Hepatocyte (in vitro differentiated cells): Measurements from ENCODE around the gene OR10H1. TPM values are rescaled to one million over a fixed set of nuclear protein-coding genes. Genes with fewer than 3 reads are reported as not detected.
"Not testable (repeated sequence)": the region's sequence is repeated elsewhere in the genome, so short reads cannot be mapped to it uniquely, and the experiment has no call there.

Source experiments
- DNase-seq: peaks from one replicate; pipeline ENCODE4 v3.0.0-alpha.2; 2016; ENCODE audit warnings: low spot score
- H2AFZ ChIP-seq: fragments of 200-600 bp; sonication (generic); 2 replicates; pipeline ENCODE4 v1.6.0; 2016; ENCODE audit warnings: antibody characterized with exemption, mild to moderate bottlenecking
- H3K27ac ChIP-seq: fragments of 200-600 bp; sonication (generic); 2 replicates; pipeline ENCODE4 v1.5.1; 2016; ENCODE audit warnings: mild to moderate bottlenecking
- H3K27me3 ChIP-seq: fragments of 200-600 bp; sonication (generic); 2 replicates; pipeline ENCODE4 v1.6.1; 2016
- H3K36me3 ChIP-seq: fragments of 200-600 bp; sonication (generic); replicated peaks from 2 replicates; pipeline ENCODE4 v1.5.1; 2016; ENCODE audit warnings: low read depth; ENCODE audit not compliant: insufficient read depth
- H3K4me1 ChIP-seq: fragments of 200-600 bp; sonication (generic); 2 replicates; pipeline ENCODE4 v1.5.1; 2016; ENCODE audit warnings: mild to moderate bottlenecking, moderate library complexity; ENCODE audit not compliant: insufficient read depth
- H3K4me2 ChIP-seq: fragments of 200-600 bp; sonication (generic); 2 replicates; pipeline ENCODE4 v1.6.0; 2016
- H3K4me3 ChIP-seq: fragments of 200-600 bp; sonication (generic); 2 replicates; pipeline ENCODE4 v1.5.1; 2016; ENCODE audit warnings: mild to moderate bottlenecking
- H3K79me2 ChIP-seq: fragments of 200-600 bp; sonication (generic); 2 replicates; pipeline ENCODE4 v1.6.0; 2017; ENCODE audit warnings: mild to moderate bottlenecking
- H3K9me2 ChIP-seq: fragments of 200-600 bp; sonication (generic); replicated peaks from 2 replicates; pipeline ENCODE4 v1.6.0; 2017; ENCODE audit warnings: mild to moderate bottlenecking; ENCODE audit not compliant: insufficient read depth
- H3K9me3 ChIP-seq: fragments of 200-600 bp; sonication (generic); 2 replicates; pipeline ENCODE4 v1.5.1; 2016; ENCODE audit warnings: low read depth, mild to moderate bottlenecking
- H4K20me1 ChIP-seq: fragments of 200-600 bp; sonication (generic); 2 replicates; pipeline ENCODE4 v1.6.0; 2016; ENCODE audit warnings: mild to moderate bottlenecking; ENCODE audit not compliant: insufficient read depth, poor library complexity, severe bottlenecking
- CTCF ChIP-seq: fragments of 200-600 bp; sonication (generic); IDR thresholded peaks from 2 replicates; pipeline ENCODE4 v1.5.1; 2016; ENCODE audit warnings: antibody characterized with exemption, mild to moderate bottlenecking; ENCODE audit not compliant: poor library complexity
- EZH2 ChIP-seq: fragments of 200-600 bp; sonication (generic); IDR thresholded peaks from 2 replicates; pipeline ENCODE4 v1.6.1; 2016; ENCODE audit warnings: antibody characterized with exemption, mild to moderate bottlenecking, borderline replicate concordance
- EZH2phosphoT487 ChIP-seq: fragments of 200-600 bp; sonication (generic); IDR thresholded peaks from one replicate; pipeline ENCODE4 v1.6.1; 2018; ENCODE audit warnings: antibody characterized with exemption, mild to moderate bottlenecking, low read depth, moderate library complexity; ENCODE audit not compliant: unreplicated experiment, severe bottlenecking
- WGBS: methylation state at CpG from one replicate; pipeline ENCODE4 v1.1.6; 2016; ENCODE audit warnings: low lambda C conversion rate; ENCODE audit errors: missing lambda C conversion rate; 5-methylcytosine and 5-hydroxymethylcytosine counted together
- polyA plus RNA-seq: library from polyadenylated mRNA; unstranded; fragments of >200 nt; fragmentation: Nextera tagmentation; extraction: Ambion mirVana; gene quantifications from 2 replicates; pipeline ENCODE4 v1.2.1, GENCODE V29; 2016
- total RNA-seq: library from RNA; depleted of rRNA; stranded (reverse); fragments of >200 nt; gene quantifications from 2 replicates; pipeline ENCODE4 v1.2.3, GENCODE V29; 2014

OR10H1 gene
- total and polyA plus RNA-seq, 2 experiments from 2014 or later = not detected

GRCh38 chr19:15838351-15838750 lies 22.9 kb upstream of the OR10H1 start:
- no peak for DNase-seq
- no peaks in the 10 kb centered on the region for H3K27me3 ChIP-seq
- H2AFZ ChIP-seq = no peak overlapping the region
- H3K4me3 ChIP-seq = no peak overlapping the region
- no peaks in the 10 kb centered on the region for H4K20me1 ChIP-seq
- H3K79me2 ChIP-seq = no peaks in the 10 kb centered on the region
- H3K4me1 ChIP-seq = no peaks in the 10 kb centered on the region
- no peaks in the 10 kb centered on the region for H3K9me2 ChIP-seq
- 91% methylated on average over 3 of the region's 3 CpGs for WGBS
- no peak overlapping the region for H3K27ac ChIP-seq
- no peaks in the 10 kb centered on the region for H3K9me3 ChIP-seq
- H3K36me3 ChIP-seq = no peaks in the 10 kb centered on the region
- H3K4me2 ChIP-seq = no peak overlapping the region
- TF ChIP-seq EZH2phosphoT487 = no peak
- TF ChIP-seq CTCF = no peak
- no peak for TF ChIP-seq EZH2

DNA sequence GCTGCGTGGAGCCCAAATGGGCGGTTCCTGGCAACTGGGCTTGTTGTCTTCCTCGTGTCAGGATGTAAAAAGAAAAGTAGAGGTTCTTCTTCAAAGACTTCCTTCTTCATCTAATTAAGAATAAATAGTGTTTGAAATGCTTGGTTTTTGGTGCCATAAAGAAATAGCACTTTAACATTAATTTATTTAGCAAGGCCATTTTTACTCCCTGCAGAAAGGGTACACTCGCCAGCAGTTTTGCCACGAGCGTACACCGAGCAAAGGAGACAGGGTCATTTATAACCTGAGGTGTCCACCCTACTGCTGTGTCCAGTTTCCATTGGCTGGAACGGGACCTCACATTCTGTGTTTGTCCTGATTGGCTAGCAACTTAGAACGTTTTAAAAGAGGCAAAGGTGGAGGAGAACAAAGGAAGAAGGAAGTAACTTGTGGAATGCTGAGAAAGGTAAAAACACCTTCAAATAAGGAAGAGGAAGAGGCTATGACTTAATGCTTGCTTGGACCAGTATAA lies 21.8 kb upstream of the OR10H1 start:
- Histone ChIP-seq H4K20me1 (no peaks in the 10 kb centered on the region), H3K9me2 (no peaks in the 10 kb centered on the region), H3K27me3 (no peaks in the 10 kb centered on the region), H2AFZ (no peak overlapping the region), H3K36me3 (no peaks in the 10 kb centered on the region), H3K4me2 (no peak overlapping the region), H3K27ac (no peak overlapping the region), H3K79me2 (no peaks in the 10 kb centered on the region), H3K4me1 (no peaks in the 10 kb centered on the region), H3K9me3 (no peaks in the 10 kb centered on the region), H3K4me3 (no peak overlapping the region)
- 79% methylated on average over 9 of the region's 9 CpGs for WGBS
- DNase-seq = no peak
- no peak for TF ChIP-seq CTCF
- TF ChIP-seq EZH2 = no peak
- no peak for TF ChIP-seq EZH2phosphoT487

- H2AFZ ChIP-seq = no peak overlapping the region
- 91% methylated on average over 49 of the region's 65 CpGs for WGBS
- H3K27ac ChIP-seq = no peak overlapping the region
- no peaks in the 10 kb centered on the region for H4K20me1 ChIP-seq
- no peaks in the 10 kb centered on the region for H3K79me2 ChIP-seq
- H3K9me3 ChIP-seq = no peaks in the 10 kb centered on the region
- H3K4me1 ChIP-seq = no peaks in the 10 kb centered on the region
- TF ChIP-seq EZH2 = no peak
- TF ChIP-seq CTCF = no peak
- no peak for TF ChIP-seq EZH2phosphoT487
- DNase-seq = no peak
- H3K36me3 ChIP-seq = no peaks in the 10 kb centered on the region
- H3K4me2 ChIP-seq = no peak overlapping the region
- no peaks in the 10 kb centered on the region for H3K9me2 ChIP-seq
- no peaks in the 10 kb centered on the region for H3K27me3 ChIP-seq
- H3K4me3 ChIP-seq = no peak overlapping the region
Measured at GRCh38 chr19:15836330-15837220, 21.1 kb upstream of the OR10H1 start.

DNA sequence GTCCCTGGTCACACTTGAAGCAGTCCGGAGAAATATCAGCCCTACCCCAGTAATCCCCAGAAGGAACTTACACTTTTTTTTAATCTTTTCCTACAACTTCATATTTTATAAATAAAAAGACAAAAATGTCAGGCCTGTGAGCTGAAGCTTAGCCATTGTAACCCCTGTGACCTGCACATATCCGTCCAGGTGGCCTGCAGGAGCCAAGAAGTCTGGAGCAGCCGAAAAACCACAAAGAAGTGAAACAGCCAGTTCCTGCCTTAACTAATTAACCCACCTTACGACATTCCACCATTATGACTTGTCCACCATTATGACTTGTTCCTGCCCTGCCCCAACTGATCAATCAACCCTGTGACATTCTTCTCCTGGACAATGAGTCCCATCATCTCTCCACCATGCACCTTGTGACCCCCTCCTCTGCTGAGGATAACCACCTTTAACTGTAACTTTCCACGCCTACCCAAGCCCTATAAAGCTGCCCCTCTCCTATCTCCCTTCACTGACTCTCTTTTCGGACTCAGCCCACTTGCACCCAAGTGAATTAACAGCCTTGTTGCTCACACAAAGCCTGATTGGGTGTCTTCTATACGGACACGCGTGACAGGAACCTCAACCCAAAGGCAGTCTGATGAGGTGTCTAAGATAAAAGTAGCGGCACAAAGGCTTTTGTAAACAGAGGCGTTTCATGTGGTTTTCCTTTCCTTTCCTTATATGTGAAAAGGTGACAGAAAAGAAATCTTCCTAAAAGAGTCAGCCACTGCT lies 20.3 kb upstream of the OR10H1 start:
- H3K4me3 ChIP-seq, H3K79me2 ChIP-seq, H3K27me3 ChIP-seq, H3K36me3 ChIP-seq, H3K27ac ChIP-seq, H3K9me3 ChIP-seq, H2AFZ ChIP-seq, H3K4me2 ChIP-seq, H3K9me2 ChIP-seq, H3K4me1 ChIP-seq, H4K20me1 ChIP-seq, DNase-seq: not testable (repeated sequence)
- WGBS = 77% methylated on average over 11 of the region's 11 CpGs

DNA sequence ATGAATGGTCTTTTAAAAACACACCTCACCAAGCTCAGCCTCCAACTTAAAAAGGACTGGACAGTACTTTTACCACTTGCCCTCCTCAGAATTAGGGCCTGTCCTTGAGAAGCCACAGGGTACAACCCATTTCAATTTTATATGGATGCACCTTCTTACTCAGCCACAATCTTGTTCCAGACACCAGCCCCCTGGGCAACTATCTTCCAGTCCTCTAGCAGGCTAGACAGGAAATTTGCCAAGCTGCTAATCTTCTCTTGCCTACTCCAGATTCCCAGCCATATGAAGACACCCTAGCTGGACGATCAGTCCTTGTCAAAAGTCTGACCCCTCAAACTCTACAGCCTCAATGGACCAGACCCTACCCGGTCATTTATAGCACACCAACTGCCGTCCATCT lies 18.8 kb upstream of the OR10H1 start:
- not testable (repeated sequence) for H3K4me2 ChIP-seq, H3K4me1 ChIP-seq, H3K9me3 ChIP-seq, H4K20me1 ChIP-seq, H3K79me2 ChIP-seq, H3K27me3 ChIP-seq, DNase-seq, H3K27ac ChIP-seq, H3K36me3 ChIP-seq, H3K4me3 ChIP-seq, H3K9me2 ChIP-seq, H2AFZ ChIP-seq
- WGBS = 63% methylated on average over 3 of the region's 3 CpGs
